OCI-LY7 (cell line): ENCODE measurements around the gene DTNB.

Experiments used
- EZH2phosphoT487 ChIP-seq: fragments of 200-600 bp; sonication (generic); IDR thresholded peaks from 2 replicates; pipeline ENCODE4 v1.6.1; 2018; ENCODE audit warnings: low read depth, borderline replicate concordance, mild to moderate bottlenecking, mixed run types, antibody characterized with exemption, low read length, moderate library complexity, mixed read lengths
- TF ChIP-seq, protein P1 (sequence below): fragments of 200-600 bp; sonication (generic); conservative IDR thresholded peaks from 2 replicates; pipeline ENCODE4 v1.5.1; 2014; ENCODE audit warnings: mild to moderate bottlenecking, antibody characterized with exemption, low read length, moderate library complexity, mixed read lengths

DNA sequence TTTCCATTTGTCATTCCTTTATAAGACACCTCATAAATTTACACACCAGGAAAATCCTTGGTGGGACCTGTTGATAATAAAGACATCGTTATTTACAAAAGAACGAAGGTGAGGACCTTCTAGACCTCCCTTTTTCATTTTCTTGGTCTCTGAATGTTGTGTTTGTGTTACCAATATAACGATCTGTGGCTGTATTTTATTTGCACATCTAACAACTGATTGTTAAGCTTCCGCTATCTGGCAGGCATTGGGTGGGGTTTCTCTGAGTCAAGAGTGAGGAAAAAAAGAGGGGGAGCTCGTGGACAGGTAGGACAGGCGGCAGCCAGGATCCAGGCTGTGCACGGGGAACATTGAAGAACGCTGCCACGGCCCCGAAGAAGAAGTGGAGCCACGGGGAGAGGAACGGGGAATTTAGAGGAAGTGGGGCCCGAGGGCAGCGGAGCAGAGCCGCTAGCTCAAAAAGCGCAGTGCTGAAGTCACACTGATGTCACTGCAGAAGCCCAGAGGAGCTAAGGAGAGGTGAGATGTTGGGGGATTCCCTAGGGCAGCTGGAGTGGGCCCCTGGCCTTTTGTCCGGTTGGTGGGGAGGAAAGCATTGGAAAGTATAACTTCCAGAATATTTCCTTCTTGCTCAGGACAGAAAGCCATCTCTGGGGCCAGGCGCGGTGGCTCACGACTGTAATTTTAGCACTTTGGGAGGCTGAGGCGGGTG lies 310.8 kb downstream of the DTNB start:
- TF ChIP-seq, protein P1, sequence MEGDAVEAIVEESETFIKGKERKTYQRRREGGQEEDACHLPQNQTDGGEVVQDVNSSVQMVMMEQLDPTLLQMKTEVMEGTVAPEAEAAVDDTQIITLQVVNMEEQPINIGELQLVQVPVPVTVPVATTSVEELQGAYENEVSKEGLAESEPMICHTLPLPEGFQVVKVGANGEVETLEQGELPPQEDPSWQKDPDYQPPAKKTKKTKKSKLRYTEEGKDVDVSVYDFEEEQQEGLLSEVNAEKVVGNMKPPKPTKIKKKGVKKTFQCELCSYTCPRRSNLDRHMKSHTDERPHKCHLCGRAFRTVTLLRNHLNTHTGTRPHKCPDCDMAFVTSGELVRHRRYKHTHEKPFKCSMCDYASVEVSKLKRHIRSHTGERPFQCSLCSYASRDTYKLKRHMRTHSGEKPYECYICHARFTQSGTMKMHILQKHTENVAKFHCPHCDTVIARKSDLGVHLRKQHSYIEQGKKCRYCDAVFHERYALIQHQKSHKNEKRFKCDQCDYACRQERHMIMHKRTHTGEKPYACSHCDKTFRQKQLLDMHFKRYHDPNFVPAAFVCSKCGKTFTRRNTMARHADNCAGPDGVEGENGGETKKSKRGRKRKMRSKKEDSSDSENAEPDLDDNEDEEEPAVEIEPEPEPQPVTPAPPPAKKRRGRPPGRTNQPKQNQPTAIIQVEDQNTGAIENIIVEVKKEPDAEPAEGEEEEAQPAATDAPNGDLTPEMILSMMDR: no peak
- no peak for TF ChIP-seq EZH2phosphoT487
